ENCODE measurements around the gene IRS1.

The IRS1 gene

GRCh38 chr2:226755631-226756030 lies 44.0 kb downstream of the IRS1 start:
- TF ChIP-seq YY1 (IDR thresholded peaks at IDR 0.05; ENCODE audit: low read depth) (no peak), EP300 (IDR thresholded peaks at IDR 0.05; ENCODE audit: borderline replicate concordance) (no peak), EGR1 (IDR thresholded peaks at IDR 0.05) (no peak), CEBPB (IDR thresholded peaks at IDR 0.05) (no peak), MAX (IDR thresholded peaks at IDR 0.05) (no peak), NFIC (IDR thresholded peaks at IDR 0.05) (no peak), TAF1 (IDR thresholded peaks at IDR 0.05; ENCODE audit: low read depth) (no peak), CREB1 (IDR thresholded peaks at IDR 0.05; ENCODE audit: low read depth) (no peak), FOXM1 (IDR thresholded peaks at IDR 0.05; ENCODE audit: borderline replicate concordance, low read depth) (no peak), ZBTB7A (IDR thresholded peaks at IDR 0.05; ENCODE audit: low read depth) (no peak), TEAD4 (IDR thresholded peaks at IDR 0.05) (no peak), REST (IDR thresholded peaks at IDR 0.05; ENCODE audit: low read depth) (no peak), RAD21 (IDR thresholded peaks at IDR 0.05; ENCODE audit: low read depth) (no peak), TCF12 (IDR thresholded peaks at IDR 0.05; ENCODE audit: low read depth) (no peak), USF1 (IDR thresholded peaks at IDR 0.05) (no peak)

- TF ChIP-seq RAD21 (IDR thresholded peaks at IDR 0.05; ENCODE audit: low read depth), result no peak
- no peak for TF ChIP-seq TAF1 (IDR thresholded peaks at IDR 0.05; ENCODE audit: low read depth)
- no peak for TF ChIP-seq ZBTB7A (IDR thresholded peaks at IDR 0.05; ENCODE audit: low read depth)
- TF ChIP-seq NFIC (IDR thresholded peaks at IDR 0.05), result no peak
- no peak for TF ChIP-seq CEBPB (IDR thresholded peaks at IDR 0.05)
- TF ChIP-seq YY1 (IDR thresholded peaks at IDR 0.05; ENCODE audit: low read depth), result no peak
- TF ChIP-seq TEAD4 (IDR thresholded peaks at IDR 0.05), result no peak
- no peak for TF ChIP-seq REST (IDR thresholded peaks at IDR 0.05; ENCODE audit: low read depth)
- TF ChIP-seq EP300 (IDR thresholded peaks at IDR 0.05; ENCODE audit: borderline replicate concordance), result no peak
- TF ChIP-seq MAX (IDR thresholded peaks at IDR 0.05), result no peak
- no peak for TF ChIP-seq USF1 (IDR thresholded peaks at IDR 0.05)
- no peak for TF ChIP-seq CREB1 (IDR thresholded peaks at IDR 0.05; ENCODE audit: low read depth)
- TF ChIP-seq EGR1 (IDR thresholded peaks at IDR 0.05), result no peak
- TF ChIP-seq TCF12 (IDR thresholded peaks at IDR 0.05; ENCODE audit: low read depth), result no peak
- TF ChIP-seq FOXM1 (IDR thresholded peaks at IDR 0.05; ENCODE audit: borderline replicate concordance, low read depth), result no peak
Measured at GRCh38 chr2:226754821-226755604, 44.6 kb downstream of the IRS1 start.

- TF ChIP-seq RAD21 (IDR thresholded peaks at IDR 0.05; ENCODE audit: low read depth) (no peak), USF1 (IDR thresholded peaks at IDR 0.05) (no peak), TCF12 (IDR thresholded peaks at IDR 0.05; ENCODE audit: low read depth) (no peak), EP300 (IDR thresholded peaks at IDR 0.05; ENCODE audit: borderline replicate concordance) (no peak), EGR1 (IDR thresholded peaks at IDR 0.05) (no peak), MAX (IDR thresholded peaks at IDR 0.05) (no peak), FOXM1 (IDR thresholded peaks at IDR 0.05; ENCODE audit: borderline replicate concordance, low read depth) (no peak), ZBTB7A (IDR thresholded peaks at IDR 0.05; ENCODE audit: low read depth) (no peak), CREB1 (IDR thresholded peaks at IDR 0.05; ENCODE audit: low read depth) (no peak), REST (IDR thresholded peaks at IDR 0.05; ENCODE audit: low read depth) (no peak), CEBPB (IDR thresholded peaks at IDR 0.05) (no peak), NFIC (IDR thresholded peaks at IDR 0.05) (no peak), TEAD4 (IDR thresholded peaks at IDR 0.05) (no peak), YY1 (IDR thresholded peaks at IDR 0.05; ENCODE audit: low read depth) (no peak), TAF1 (IDR thresholded peaks at IDR 0.05; ENCODE audit: low read depth) (no peak)
Measured at GRCh38 chr2:226752887-226753286, 46.7 kb downstream of the IRS1 start.

Data from Ishikawa (cell line).